ENCODE results near the gene COL5A3. TPM values are rescaled to one million over a fixed set of nuclear protein-coding genes. Genes with fewer than 3 reads are reported as not detected.

The COL5A3 gene
- total and polyA plus RNA-seq, 5 experiments from 2014 or later, result not detected

DNA sequence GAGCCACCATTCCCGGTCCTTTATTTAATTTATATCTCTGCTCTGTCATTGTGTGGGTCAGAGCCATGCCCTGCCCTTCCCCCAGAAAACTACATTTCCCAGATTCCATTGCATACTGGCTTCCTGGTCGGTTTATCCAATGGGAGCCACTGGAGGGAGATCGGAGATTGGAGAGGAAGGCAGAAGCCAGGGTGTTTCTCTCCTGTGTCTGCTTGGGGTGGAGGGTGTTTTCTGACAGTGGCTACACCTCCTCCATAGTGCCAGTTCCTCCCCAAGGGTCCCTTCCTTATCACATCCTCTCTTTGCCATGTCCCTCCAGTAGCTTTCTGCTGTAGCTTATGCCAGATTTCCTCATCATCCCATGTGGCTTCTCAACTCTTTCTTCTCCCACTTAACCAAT lies 93.0 kb downstream of the COL5A3 start:
- H3K4me3 Mint-ChIP-seq, result peak overlapping the region in 1 of 10 donors; percentile 12
- H3K9me3 Mint-ChIP-seq, result no peaks in the 10 kb centered on the region
- H3K27ac Mint-ChIP-seq, result peak overlapping the region in 1 of 10 donors; percentile 74

DNA sequence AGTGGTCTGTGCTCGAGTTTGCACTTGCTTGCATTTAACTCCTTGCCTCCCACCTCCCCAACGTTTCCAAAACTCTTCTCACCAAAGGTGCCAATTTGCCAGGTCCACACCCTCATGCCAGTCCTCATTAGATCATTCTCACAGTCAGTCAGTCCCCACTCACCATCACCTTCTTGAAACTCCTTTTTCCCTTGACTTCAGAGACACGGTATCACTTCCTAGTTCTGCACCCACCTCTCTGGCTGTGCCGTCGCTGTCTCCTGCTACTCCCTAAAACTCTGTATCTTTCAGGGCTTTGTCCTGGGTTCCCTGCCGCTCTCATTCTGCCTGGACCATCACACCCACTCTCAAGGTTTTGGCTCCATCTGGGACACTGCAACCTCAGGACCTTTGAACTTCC lies 93.6 kb downstream of the COL5A3 start:
- peaks cover 0 to 2% (median 0%) of the 10 kb centered on the region in 3 donors for H3K36me3 Mint-ChIP-seq
- DNase-seq (no peak), ATAC-seq (no peak)
- peak overlapping the region in 1 of 10 donors; percentile 63 for H3K27ac Mint-ChIP-seq
- peaks cover 18 to 46% (median 37%) of the 10 kb centered on the region in 5 donors for H3K27me3 Mint-ChIP-seq
- peak overlapping the region in 3 of 10 donors; percentile 18 to 65 (median 50) for H3K4me3 Mint-ChIP-seq
- POLR2A ChIA-PET, result interaction anchor here (0.6 to 1.5 kb wide), 2 partner anchors 59 to 92 kb away, joined by 4 to 5 read pairs; no protein-coding TSS in a partner anchor
- H3K9me3 Mint-ChIP-seq, result no peaks in the 10 kb centered on the region
- peaks cover 3 to 12% (median 8%) of the 10 kb centered on the region in 4 donors for H3K4me1 Mint-ChIP-seq

More for the DNA sequence above, 93.0 kb downstream of the COL5A3 start:
- ATAC-seq (no peak), DNase-seq (no peak)
- POLR2A ChIA-PET, result no interaction called here
- H3K27me3 Mint-ChIP-seq, result peaks cover 18 to 46% (median 37%) of the 10 kb centered on the region in 5 donors
- H3K4me1 Mint-ChIP-seq, result peaks cover 3 to 12% (median 8%) of the 10 kb centered on the region in 4 donors
- H3K36me3 Mint-ChIP-seq, result peaks cover 0 to 2% (median 0%) of the 10 kb centered on the region in 3 donors

DNA sequence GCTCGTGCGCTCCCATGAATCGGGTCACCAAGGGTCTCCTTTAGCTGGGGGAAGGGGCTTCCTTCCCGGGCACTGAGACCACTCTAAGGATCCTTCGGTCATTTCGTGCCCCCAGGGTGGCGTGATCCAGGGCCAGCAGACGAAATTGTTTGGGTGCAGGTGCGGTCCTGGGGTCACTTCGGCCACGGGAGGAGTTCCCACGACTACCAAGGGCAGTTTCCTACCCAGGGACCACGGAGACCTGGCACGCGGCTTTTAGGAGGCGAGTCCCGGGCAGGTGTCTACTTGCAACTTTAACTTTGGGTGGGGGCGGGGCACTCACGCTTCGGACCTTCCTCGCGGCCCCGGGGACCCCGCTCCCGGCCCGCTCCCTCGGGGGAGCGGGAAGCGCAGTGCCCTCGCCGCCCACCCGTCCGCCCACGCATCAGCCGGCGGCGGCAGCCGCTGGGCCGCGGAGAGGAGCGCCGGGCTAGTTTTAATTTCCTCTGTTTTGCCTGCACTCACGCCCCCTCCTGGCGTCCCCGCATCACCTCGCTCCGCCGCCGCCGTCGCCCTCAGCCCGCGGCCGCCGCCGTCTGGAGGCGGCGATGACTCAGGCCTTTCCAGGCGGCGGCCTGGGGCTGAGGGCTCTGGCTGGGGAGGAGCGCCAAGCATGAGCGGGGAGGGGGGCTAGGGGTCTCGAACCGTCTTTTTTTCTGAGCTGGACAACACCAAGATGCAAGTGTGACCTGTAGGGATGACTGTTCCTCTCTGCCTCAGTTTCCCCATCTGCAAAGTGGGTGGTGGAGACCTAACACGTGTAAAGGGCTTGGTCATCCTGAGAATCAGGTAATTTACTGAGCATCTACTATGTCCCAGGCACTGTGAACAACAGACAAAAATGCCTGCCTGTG lies 95.7 kb downstream of the COL5A3 start:
- H3K27me3 Mint-ChIP-seq, result peaks cover 14 to 40% (median 34%) of the 10 kb centered on the region in 5 donors
- peaks cover 0 to 2% (median 0%) of the 10 kb centered on the region in 3 donors for H3K36me3 Mint-ChIP-seq
- no peaks in the 10 kb centered on the region for H3K9me3 Mint-ChIP-seq
- DNase-seq (peak; percentile 63 to 82 (median 73)), ATAC-seq (peak; percentile 89 to 92)
- peak overlapping the region in 2 of 10 donors; percentile 20 to 48 for H3K27ac Mint-ChIP-seq
- POLR2A ChIA-PET, result no interaction called here
- H3K4me3 Mint-ChIP-seq, result peak overlapping the region; percentile 49 to 87 (median 79)
- H3K4me1 Mint-ChIP-seq, result peaks cover 3 to 12% (median 8%) of the 10 kb centered on the region in 4 donors

DNA sequence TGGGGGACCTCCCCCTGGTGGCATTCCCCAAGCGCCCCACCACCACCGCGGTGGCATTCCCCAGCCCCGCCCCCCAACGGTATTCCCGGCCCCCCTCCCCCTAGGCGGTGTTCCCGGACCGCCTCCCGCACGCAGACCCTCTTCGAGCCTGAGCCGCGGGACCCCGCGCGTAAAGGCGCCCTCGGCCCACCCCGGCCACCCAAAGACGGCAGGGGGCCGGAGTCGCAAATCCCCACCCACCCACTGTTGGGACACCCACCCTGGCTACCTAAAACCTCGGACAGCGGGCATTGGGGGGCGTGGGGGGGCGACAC lies 96.3 kb downstream of the COL5A3 start:
- H3K4me1 Mint-ChIP-seq, result peaks cover 3 to 12% (median 8%) of the 10 kb centered on the region in 4 donors
- ATAC-seq (peak in 1 of 2 donors; percentile 15), DNase-seq (peak in 1 of 10 donors; percentile 8)
- H3K27ac Mint-ChIP-seq, result no peak overlapping the region
- H3K27me3 Mint-ChIP-seq, result peaks cover 14 to 39% (median 28%) of the 10 kb centered on the region in 5 donors
- H3K4me3 Mint-ChIP-seq, result peak overlapping the region; percentile 49 to 87 (median 79)
- peaks cover 0 to 2% (median 0%) of the 10 kb centered on the region in 3 donors for H3K36me3 Mint-ChIP-seq
- POLR2A ChIA-PET, result no interaction called here
- H3K9me3 Mint-ChIP-seq, result no peaks in the 10 kb centered on the region

DNA sequence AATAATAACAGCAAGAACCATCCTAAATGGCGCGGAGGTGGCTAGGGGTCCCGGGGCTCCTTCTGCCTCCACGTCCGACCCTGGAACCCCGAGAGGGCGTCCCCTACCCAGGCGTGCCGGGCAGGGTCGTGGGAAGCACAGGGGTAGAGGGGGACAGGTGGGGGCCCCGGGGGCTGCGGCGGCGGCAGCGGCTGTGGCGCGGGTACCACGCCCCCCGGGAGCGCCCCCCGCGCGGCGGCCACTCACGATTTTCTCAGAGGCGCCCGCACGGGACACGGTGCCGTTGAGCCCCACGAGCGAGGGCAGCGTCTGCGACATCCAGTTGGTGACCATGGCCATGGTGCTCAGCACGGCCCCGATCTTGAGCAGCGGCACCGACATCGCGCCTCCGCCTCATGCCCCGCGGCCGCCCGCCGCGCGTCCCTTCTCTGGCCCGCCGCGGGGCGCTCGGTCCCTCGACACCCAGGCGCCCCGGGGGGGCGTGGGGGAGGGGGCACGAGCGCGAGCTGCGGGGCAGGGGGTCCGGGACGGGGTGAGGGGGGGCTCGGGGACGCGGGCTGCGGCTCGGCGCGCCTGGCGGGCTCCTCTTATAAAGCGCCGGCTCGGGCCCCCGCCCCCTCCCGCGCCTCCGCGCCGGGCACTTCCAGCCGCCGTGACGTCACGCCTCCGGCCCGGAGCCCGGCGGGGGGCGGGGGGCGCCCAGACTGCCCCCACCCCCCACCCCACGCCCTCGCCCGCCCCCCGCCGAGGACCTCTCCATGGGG lies 96.9 kb downstream of the COL5A3 start:
- peak overlapping the region in 1 of 10 donors; percentile 70 for H3K27ac Mint-ChIP-seq

DNA sequence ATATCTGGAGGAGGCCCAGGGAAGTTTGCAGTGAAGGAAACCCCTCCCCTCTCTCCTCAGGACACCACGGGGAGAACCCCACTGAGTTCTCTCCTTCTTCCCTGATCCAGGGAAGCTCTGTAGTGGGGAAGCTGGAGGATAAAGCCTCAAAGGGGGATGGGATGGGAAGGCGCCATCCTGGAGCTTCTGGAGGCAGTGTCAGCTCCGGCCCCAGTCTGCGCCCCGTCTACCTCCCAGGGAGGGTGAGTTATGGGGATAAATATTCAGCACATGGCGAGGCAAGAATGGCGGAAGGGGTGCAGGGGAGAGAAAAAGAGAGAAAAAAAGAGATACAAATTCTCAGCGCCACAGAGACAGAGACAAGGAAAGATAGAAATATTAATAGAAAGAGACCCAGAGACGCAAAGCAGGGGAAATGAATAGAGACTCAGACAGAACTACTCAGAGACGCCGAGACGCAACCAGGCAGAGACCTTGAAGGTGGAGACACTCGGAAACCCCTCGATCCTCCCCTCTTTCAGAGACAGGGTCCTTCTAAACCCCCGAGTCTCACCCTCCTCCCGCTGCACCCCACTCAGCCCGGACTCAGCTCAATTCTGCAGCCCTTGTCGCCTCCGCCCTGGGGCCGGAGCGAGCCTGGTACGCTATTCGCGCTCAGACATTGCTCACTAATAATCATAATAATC lies 97.6 kb downstream of the COL5A3 start:
- H3K9me3 Mint-ChIP-seq, result peaks cover 0 to 2% (median 0%) of the 10 kb centered on the region in 9 donors
- POLR2A ChIA-PET, result interaction anchor here (1.4 kb wide), 1 partner anchor 85 kb away, joined by 3 read pairs; the partner anchor contains the start of gene UBL5
- H3K27ac Mint-ChIP-seq, result peak overlapping the region in 6 of 10 donors; percentile 31 to 74 (median 60)

More for the DNA sequence above, 96.9 kb downstream of the COL5A3 start:
- POLR2A ChIA-PET, result interaction anchor here (1.4 kb wide), 1 partner anchor 86 kb away, joined by 3 read pairs; the partner anchor contains the start of gene UBL5
- Mint-ChIP-seq H3K4me1 (peaks cover 3 to 12% (median 8%) of the 10 kb centered on the region in 4 donors), H3K36me3 (peaks cover 0 to 2% (median 0%) of the 10 kb centered on the region in 3 donors), H3K4me3 (peak overlapping the region in 3 of 10 donors; percentile 66 to 86 (median 71)), H3K9me3 (no peaks in the 10 kb centered on the region), H3K27me3 (peaks cover 14 to 36% (median 22%) of the 10 kb centered on the region in 5 donors)
- DNase-seq, result peak in 1 of 10 donors; percentile 13
- ATAC-seq, result peak in 1 of 2 donors; percentile 34

DNA sequence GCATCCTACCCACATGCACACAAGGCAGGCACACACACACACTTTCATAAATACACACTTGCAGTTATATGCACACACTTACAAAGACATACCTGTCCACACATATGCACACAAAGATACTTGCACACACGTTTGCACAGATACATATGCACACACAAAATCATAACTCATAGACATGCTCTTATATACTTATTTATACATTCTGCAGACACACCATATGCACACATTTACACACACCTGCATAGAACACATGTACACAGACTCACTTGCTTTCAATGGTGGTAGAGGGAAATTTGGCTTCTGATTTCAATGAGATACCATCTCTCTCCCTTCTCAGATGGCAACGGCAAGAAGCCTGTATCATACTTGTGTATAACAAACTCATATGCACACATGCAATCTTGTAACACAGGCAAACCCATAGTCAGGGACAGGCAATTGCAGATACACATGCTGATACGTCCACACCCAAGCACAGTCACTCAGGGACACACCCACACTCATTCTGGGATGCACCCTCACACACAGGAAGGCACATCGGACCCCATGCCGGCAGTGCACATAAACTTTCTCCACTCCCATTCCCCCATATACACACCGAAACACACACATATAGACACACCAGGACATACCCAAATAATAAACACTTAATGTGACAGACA lies 98.6 kb downstream of the COL5A3 start:
- DNase-seq (no peak), ATAC-seq (no peak)
- Mint-ChIP-seq H3K27me3 (peaks cover 3 to 26% (median 11%) of the 10 kb centered on the region in 5 donors), H3K9me3 (peaks cover 0 to 2% (median 0%) of the 10 kb centered on the region in 9 donors), H3K4me1 (peaks cover 0 to 12% (median 7%) of the 10 kb centered on the region in 4 donors), H3K4me3 (no peak overlapping the region), H3K27ac (no peak overlapping the region), H3K36me3 (no peaks in the 10 kb centered on the region)
- POLR2A ChIA-PET, result no interaction called here

More for the DNA sequence above, 97.6 kb downstream of the COL5A3 start:
- H3K4me3 Mint-ChIP-seq, result peak overlapping the region in 3 of 10 donors; percentile 66 to 86 (median 71)
- H3K36me3 Mint-ChIP-seq, result peaks cover 0 to 2% (median 0%) of the 10 kb centered on the region in 3 donors
- H3K4me1 Mint-ChIP-seq, result peaks cover 3 to 12% (median 8%) of the 10 kb centered on the region in 4 donors
- peaks cover 13 to 34% (median 15%) of the 10 kb centered on the region in 5 donors for H3K27me3 Mint-ChIP-seq
- DNase-seq (no peak), ATAC-seq (no peak)

DNA sequence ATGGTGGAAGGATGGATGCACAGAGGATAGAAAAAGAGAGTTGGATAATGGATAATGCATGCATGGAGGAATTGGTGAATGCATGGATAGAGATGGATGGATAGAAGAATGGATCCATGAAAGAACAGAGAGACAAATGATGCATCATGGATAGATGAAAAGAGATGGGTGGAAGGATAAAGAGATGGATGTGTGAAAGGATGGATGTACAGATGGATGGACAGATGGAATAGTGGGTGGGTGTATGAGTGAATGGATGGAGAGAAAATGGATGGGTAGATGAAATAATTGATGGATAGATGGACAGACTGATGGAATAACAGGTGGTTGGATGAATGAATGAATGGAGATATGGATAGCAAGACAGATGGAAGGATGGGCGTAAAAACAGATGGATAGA lies 99.7 kb downstream of the COL5A3 start:
- POLR2A ChIA-PET, result interaction anchor here (1.2 kb wide), 1 partner anchor 82 kb away, joined by 3 read pairs; the partner anchor contains the start of gene UBL5
- no peak for DNase-seq

More for the DNA sequence above, 99.7 kb downstream of the COL5A3 start:
- Mint-ChIP-seq H3K4me1 (peaks cover 0 to 12% (median 7%) of the 10 kb centered on the region in 4 donors), H3K9me3 (peaks cover 0 to 2% (median 0%) of the 10 kb centered on the region in 9 donors), H3K27ac (no peak overlapping the region), H3K27me3 (peaks cover 0 to 20% (median 8%) of the 10 kb centered on the region in 5 donors), H3K36me3 (no peaks in the 10 kb centered on the region), H3K4me3 (no peak overlapping the region)
- no peak for ATAC-seq

Small RNAs within 50 kb of the gene (microRNA-seq; reads per million reads assigned to microRNA genes)
- not detected for gene MIR5589 (ENCODE audit: borderline microRNAs expressed)

Other genes starting within 250 kb of the COL5A3 start
- 10 to 100 TPM; 29.5 to 34.0 TPM for gene ZNF846, start 241.8 kb downstream of the COL5A3 start, total RNA-seq
- gene ZNF846, start 241.8 kb downstream of the COL5A3 start, polyA plus RNA-seq, result 10 to 100 TPM in 1 of 3 donors, 1 to 10 TPM in 2; 6.0 to 10.6 (median 9.5) TPM
- gene FBXL12, start 191.4 kb downstream of the COL5A3 start, total RNA-seq, result 10 to 100 TPM; 38.0 to 42.1 TPM
- 10 to 100 TPM in 1 of 3 donors, 1 to 10 TPM in 2; 8.3 to 15.6 (median 8.5) TPM for gene FBXL12, start 191.4 kb downstream of the COL5A3 start, polyA plus RNA-seq
- gene UBL5, start 182.6 kb downstream of the COL5A3 start, total RNA-seq, result 100 to 1,000 TPM; 222 to 232 TPM
- gene UBL5, start 182.6 kb downstream of the COL5A3 start, polyA plus RNA-seq, result 100 to 1,000 TPM; 694 to 819 (median 701) TPM
- gene PIN1, start 175.2 kb downstream of the COL5A3 start, total RNA-seq, result 10 to 100 TPM; 63.3 to 65.6 TPM
- gene PIN1, start 175.2 kb downstream of the COL5A3 start, polyA plus RNA-seq, result 100 to 1,000 TPM in 1 of 3 donors, 10 to 100 TPM in 2; 85.3 to 126 (median 95.8) TPM
- gene OLFM2, start 74.0 kb downstream of the COL5A3 start, total RNA-seq, result 10 to 100 TPM; 14.5 to 14.8 TPM
- gene OLFM2, start 74.0 kb downstream of the COL5A3 start, polyA plus RNA-seq, result 10 to 100 TPM in 2 of 3 donors, 1 to 10 TPM in 1; 6.1 to 12.8 (median 11.2) TPM
- gene RDH8, start 3.0 kb upstream of the COL5A3 start, total RNA-seq, result not detected
- gene RDH8, start 3.0 kb upstream of the COL5A3 start, polyA plus RNA-seq, result not detected
- 100 to 1,000 TPM; 109 to 113 TPM for gene SHFL, start 75.8 kb upstream of the COL5A3 start, total RNA-seq
- gene SHFL, start 75.8 kb upstream of the COL5A3 start, polyA plus RNA-seq, result 10 to 100 TPM; 32.0 to 51.3 (median 34.6) TPM
- gene ANGPTL6, start 92.2 kb upstream of the COL5A3 start, total RNA-seq, result 1 to 10 TPM; 1.3 to 1.8 TPM
- under 1 TPM; 0.54 to 0.82 (median 0.65) TPM for gene ANGPTL6, start 92.2 kb upstream of the COL5A3 start, polyA plus RNA-seq
- 100 to 1,000 TPM; 109 to 122 TPM for gene PPAN, start 95.9 kb upstream of the COL5A3 start, total RNA-seq
- gene PPAN, start 95.9 kb upstream of the COL5A3 start, polyA plus RNA-seq, result 10 to 100 TPM; 15.7 to 42.7 (median 25.8) TPM
- 10 to 100 TPM; 61.4 to 68.0 TPM for gene P2RY11, start 101.2 kb upstream of the COL5A3 start, total RNA-seq
- 1 to 10 TPM; 2.2 to 4.2 (median 2.9) TPM for gene P2RY11, start 101.2 kb upstream of the COL5A3 start, polyA plus RNA-seq
- gene EIF3G, start 109.4 kb upstream of the COL5A3 start, total RNA-seq, result 100 to 1,000 TPM; 363 to 378 TPM
- 100 to 1,000 TPM; 226 to 282 (median 269) TPM for gene EIF3G, start 109.4 kb upstream of the COL5A3 start, polyA plus RNA-seq
- 100 to 1,000 TPM; 228 to 231 TPM for gene DNMT1, start 184.4 kb upstream of the COL5A3 start, total RNA-seq
- gene DNMT1, start 184.4 kb upstream of the COL5A3 start, polyA plus RNA-seq, result 100 to 1,000 TPM in 2 of 3 donors, 10 to 100 TPM in 1; 93.7 to 146 (median 142) TPM
- gene S1PR2, start 220.8 kb upstream of the COL5A3 start, total RNA-seq, result 1 to 10 TPM; 3.0 TPM
- gene S1PR2, start 220.8 kb upstream of the COL5A3 start, polyA plus RNA-seq, result under 1 TPM; 0.18 to 0.60 (median 0.48) TPM
- gene MRPL4, start 241.7 kb upstream of the COL5A3 start, total RNA-seq, result 10 to 100 TPM; 47.9 to 50.8 TPM
- gene MRPL4, start 241.7 kb upstream of the COL5A3 start, polyA plus RNA-seq, result 10 to 100 TPM; 25.3 to 50.6 (median 31.3) TPM